GM21447 (cell line): ENCODE results near the gene ADAMTS2.

Experiments used
- ATAC-seq: cut with Tn5 transposase; IDR thresholded peaks from one replicate; pipeline ENCODE4 v1.9.1; 2021; ENCODE audit not compliant: unreplicated experiment

The ADAMTS2 gene

DNA sequence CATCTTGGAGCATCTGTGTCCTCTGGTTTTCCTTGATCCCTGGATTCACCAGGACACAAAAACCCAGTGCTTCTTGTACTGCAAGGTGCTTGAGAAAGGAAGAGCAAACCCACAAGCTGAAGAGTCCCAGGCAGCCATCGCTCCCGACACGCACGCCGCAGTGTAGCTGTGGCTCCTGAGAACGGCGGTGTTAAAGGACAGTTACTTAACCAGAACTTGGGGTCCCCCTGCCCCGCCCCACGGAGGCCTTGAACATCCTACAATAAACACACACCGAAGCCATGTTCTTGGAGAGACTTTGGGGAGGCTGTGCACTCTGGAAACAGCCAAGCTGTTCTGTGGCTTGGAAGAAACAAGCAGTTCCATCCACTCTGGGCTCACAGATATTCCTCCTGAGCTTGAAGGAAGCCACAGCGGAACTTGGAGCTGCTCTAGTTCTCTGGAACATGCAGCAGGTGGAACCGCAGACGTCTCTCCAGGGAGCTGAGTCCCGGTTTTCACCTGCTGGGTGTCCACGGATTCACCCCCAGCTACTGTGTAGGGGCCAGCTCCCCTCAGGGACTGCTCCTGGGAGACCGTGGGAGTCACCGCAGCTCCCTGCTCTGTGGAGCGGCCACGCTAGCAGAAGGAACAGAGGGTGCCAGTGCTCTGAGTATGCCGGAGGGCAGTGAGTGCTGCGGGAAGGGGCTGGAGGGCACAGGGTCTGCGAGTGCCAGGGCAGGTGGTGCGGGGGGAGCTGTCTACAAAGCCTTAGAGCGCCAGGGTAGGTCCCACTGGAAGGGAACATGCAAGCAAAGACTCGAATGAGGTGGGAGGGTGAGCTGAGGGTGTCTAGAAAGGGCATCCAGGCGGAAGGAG lies 107.3 kb downstream of the ADAMTS2 start:
- ATAC-seq = no peak

DNA sequence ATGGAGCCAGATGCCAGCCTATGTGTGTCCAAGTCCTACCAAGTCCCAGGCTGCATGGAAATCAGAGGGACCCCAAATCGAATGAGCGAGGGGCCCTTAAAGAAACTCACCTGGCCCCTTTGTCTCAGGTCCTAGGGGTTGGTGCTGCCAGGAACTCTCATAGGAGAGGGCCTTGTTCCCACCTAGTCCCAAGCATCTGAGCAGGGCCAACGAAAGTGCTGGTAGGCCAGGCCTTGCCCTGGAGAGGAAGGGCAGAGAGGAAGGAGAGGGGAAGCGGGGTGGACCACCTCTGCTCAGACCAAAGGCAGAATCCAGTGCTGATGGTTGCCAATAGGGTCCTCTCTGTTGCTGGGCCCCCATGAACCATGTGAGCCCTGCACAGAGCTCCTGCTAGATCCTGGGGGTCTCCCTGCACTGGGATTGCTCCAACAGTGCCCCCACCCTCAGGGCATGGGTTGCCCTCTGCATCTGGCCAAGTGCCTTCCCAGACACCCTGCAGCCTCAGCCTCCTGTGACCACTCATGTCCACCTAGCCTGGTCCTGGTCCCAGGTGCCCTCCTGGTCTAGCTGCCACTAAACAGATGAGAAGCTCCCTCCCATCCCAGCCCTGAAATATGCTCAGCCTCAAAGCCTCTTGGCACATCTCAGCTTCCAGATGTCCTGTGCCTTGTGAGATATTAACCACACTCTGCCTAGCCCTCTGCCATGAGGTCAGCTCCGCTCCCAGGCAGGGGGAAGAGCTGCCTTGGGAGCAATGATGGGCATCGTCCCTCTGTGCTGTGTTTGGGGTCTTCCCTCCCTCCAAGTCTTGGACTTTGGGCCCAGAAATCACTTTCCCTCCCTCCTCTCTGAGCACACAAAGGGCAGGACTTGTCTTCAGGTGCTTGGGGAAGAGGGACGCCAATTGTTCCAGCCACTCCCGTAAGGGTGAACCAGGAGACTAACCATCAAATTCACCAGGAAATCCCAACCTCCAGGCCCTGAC lies 109.6 kb downstream of the ADAMTS2 start:
- ATAC-seq = no peak

- ATAC-seq = no peak
These were observed 110.6 kb downstream of the ADAMTS2 start for GRCh38 chr5:179234563-179235135.

DNA sequence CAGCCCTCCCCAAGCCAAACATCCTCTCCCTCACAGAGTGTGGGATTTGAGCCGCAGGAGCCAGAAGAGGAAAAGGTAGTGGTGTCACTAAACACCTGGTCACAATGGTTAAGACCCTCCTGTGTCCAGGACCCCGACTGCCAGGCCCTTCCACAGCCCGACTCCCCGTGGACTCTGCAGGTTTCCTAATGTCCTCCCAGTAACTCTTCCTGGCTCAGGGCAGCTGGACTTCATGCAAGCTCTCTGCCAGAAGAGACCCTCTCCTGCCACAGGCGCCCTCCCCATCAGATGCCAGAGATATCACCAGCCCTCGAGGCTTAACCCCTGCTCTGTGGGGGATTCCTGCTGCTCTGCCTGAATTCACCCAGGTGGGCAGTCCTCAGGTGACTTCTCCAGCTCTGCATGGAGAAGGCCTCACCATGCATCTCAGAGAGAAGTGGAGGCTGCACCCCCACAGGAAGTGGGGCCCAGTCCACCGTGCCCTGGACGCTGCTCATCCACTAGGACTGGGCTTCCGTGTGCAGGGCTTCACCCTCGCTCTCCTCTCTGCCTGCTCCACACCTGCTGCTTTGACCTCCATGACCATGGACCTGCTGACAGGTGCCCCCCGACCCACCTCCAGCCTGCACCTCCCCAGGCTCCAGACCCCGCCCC lies 111.2 kb downstream of the ADAMTS2 start:
- no peak for ATAC-seq

GRCh38 chr5:179232091-179232735 lies 113.0 kb downstream of the ADAMTS2 start:
- ATAC-seq = no peak

DNA sequence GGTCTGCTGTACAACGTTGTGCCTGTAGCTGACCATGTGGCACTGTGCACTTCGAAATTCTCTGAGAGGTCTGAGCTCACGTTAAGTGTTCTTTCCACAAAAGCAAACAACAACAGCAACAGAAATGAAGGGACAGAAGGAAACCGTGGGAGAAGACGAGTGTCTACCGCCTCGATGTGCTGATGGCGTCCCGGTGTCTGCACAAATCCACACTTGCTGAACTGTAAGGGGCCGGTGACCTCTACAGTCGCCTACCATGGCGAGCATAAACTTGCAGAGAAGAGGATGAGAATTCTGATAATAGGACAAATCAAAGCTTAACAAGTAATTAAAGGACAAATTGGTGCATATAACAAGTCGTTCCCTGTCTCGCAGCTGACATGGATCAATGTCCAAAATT lies 114.0 kb downstream of the ADAMTS2 start:
- ATAC-seq = no peak

DNA sequence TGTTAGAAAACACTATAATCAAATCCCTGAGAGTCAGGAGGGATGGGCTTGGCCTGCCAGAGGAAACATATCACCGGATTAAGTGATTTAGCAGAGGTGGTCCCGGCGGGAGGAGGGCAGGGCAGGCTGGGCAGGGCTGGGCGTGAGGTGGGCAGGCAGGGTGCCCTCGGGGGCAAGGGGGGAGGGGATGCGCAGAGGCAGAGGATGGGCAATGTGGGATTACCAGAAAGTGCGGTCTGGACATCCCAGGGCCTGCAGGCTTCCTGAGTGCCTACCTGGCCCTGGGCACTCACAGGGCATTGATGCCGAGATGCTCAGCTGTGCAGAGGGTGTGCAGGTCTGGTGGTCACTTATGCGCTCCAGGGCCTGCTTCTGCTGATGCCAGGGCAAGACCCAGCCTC lies 115.2 kb downstream of the ADAMTS2 start:
- ATAC-seq = no peak

DNA sequence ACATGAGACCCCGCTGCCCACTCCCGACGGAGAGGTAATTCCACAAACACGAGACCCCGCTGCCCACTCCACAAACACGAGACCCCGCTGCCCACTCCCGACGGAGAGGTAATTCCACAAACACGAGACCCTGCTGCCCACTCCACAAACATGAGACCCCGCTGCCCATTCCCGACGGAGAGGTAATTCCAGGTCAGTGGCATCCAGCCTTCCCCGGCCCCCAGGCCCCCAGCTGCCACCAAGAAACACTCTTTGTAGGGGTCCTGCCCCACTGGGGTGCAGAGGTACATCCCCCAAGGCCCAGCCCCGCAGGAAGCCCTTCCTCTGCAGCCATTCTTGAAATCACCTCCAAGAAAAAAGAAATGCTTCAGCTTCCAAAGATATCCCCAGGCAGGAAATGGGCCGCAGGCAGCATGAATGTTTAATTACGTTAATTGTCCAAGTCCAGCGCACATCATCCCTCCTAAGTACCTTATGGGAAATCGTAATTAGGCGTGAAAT lies 115.9 kb downstream of the ADAMTS2 start:
- ATAC-seq = no peak

- ATAC-seq = no peak
These were observed 116.7 kb downstream of the ADAMTS2 start for GRCh38 chr5:179228341-179229121.

- ATAC-seq = no peak
These were observed 117.5 kb downstream of the ADAMTS2 start for GRCh38 chr5:179227580-179228311.

DNA sequence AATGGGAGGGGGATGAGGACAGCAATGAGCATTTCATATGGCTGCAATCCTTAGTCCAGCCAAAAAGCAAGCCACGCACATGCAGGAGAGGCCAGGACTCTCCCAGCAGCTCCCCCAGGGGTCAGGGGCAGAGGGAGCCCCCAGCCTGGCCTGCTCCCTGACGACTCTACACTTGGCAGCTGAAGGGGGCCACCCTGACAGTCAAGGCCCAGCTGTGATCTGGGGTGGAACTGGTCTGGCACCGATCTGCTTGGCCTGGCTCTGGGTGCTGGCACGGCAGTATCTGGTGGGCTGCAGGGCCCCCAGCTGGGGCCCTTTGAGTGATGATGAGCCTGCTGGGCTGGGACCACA lies 118.1 kb downstream of the ADAMTS2 start:
- ATAC-seq = no peak

GRCh38 chr5:179226696-179227095 lies 118.6 kb downstream of the ADAMTS2 start:
- no peak for ATAC-seq

- ATAC-seq = no peak
These were observed 119.9 kb downstream of the ADAMTS2 start for GRCh38 chr5:179225387-179225786.

DNA sequence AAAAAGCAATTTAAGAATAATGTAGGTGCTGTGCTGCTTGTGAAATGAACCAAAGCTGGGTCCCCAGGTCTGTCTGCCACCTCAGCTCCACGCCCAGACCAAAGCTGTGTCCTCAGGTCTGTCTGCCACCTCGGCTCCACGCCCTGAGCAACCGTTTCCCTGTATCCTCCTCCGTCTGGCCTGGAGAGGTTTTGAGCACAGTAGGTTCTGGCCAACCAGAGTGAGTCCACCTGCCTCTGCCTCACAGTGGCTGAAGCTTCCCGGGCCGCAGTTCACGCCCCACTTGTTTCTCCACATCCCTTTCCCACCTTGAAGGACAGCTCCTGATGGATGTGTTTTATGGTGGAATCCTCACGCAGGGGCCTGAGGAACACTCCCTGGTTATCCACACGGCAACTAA lies 120.5 kb downstream of the ADAMTS2 start:
- ATAC-seq = no peak

DNA sequence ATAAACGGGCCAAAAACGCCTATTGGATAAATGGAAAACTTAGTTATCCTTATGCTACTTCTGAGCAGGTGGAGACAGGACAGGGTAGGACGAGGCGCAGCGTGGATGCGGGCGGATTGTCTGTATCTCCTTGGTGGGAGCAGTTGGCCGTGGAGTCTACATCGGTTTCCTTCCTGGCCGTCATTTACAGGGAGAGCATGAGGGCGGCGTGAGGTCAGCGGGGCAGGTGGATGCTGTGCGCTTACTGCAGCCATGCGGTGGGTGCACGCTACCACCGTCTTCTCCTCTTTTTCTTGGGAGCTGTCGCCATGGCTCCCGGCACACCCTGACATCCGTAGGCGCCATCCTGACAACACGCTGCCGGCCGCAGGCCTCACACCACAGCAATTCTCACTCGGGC lies 121.3 kb downstream of the ADAMTS2 start:
- ATAC-seq = no peak

- ATAC-seq = no peak
These were observed 121.7 kb downstream of the ADAMTS2 start for GRCh38 chr5:179223528-179223927.

- no peak for ATAC-seq
These were observed 122.8 kb downstream of the ADAMTS2 start for GRCh38 chr5:179222246-179223017.

GRCh38 chr5:179221877-179222220 lies 123.4 kb downstream of the ADAMTS2 start:
- no peak for ATAC-seq
